Activated T-cell treated with anti-CD3 and anti-CD28 coated beads, Interleukin-2, amount 50 U/mL, for 24 hours (primary cell): ENCODE data around the gene CEBPB.
"Not testable (repeated sequence)": the region's sequence is repeated elsewhere in the genome, so short reads cannot be mapped to it uniquely, and the experiment has no call there.

Experiments used
- DNase-seq: peaks from one replicate; pipeline ENCODE4 v3.0.0-alpha.2; 2020
- H3K27ac Mint-ChIP-seq: 2 replicates; pipeline ENCODE4 v1.8.0; 2020; ENCODE audit warnings: mild to moderate bottlenecking, mixed read lengths
- H3K27me3 Mint-ChIP-seq: 2 replicates; pipeline ENCODE4 v1.8.0; 2020; ENCODE audit warnings: mixed read lengths
- H3K36me3 Mint-ChIP-seq: 2 replicates; pipeline ENCODE4 v1.8.0; 2020; ENCODE audit warnings: low read depth, mixed read lengths
- H3K4me1 Mint-ChIP-seq: 2 replicates; pipeline ENCODE4 v1.8.0; 2020; ENCODE audit warnings: low read depth, mixed read lengths
- H3K4me3 Mint-ChIP-seq: 2 replicates; pipeline ENCODE4 v1.8.0; 2020; ENCODE audit warnings: mild to moderate bottlenecking, moderate library complexity, mixed read lengths
- H3K9me3 Mint-ChIP-seq: 2 replicates; pipeline ENCODE4 v1.8.0; 2020; ENCODE audit warnings: mixed read lengths

The CEBPB gene

DNA sequence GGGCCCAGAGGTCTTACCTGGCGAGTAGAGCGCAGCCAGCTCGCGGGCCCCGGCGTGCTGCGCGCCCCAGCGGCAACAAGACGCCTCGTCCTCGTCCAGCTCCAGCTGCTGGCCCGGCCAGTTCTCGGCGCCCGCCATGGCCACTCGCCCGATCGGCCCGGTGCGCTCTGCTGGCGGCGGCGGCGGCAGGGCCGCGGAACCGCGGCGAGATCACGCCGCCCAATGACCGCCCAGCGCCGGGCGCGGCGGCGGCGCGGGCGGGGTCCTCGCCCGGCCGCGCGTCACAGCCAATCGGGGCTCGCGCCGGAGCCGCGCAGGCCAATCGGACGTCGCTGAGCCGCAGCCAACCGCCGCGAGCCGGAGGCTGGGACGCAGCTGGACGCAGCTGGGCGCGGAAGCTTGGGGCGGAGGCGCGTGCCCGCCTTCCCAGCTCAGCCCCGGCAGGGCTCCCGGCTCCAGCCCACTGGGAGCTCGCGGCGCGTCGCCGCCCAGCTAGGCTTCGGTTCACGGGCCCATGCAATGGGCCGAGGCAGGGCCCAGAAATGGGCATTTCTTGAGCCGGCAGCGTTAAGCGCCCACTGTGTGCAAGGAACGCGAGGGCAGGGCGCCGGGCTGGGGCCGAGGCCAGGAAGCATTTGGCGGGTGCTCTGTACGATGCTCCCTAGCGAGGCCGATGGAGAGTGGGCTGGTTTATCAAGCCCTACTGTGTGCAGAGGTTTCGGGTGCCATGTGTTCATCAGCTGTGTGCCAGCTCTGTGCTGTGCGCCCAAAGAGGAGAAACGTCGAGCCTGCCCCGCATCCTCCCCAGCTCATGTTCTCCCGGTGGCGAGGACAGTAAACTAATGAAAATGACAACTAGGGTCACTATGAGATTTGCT lies 36.9 kb upstream of the CEBPB start, which contains the start of gene PEDS1:
PEDS1 (minus strand) TSS at position 224 of the 878 bp plus-strand sequence; CDS start at position 138, 86 bp downstream.
- peak; percentile 89 for DNase-seq
- peaks cover 42% of the 10 kb centered on the region for H3K4me1 Mint-ChIP-seq
- H3K4me3 Mint-ChIP-seq: peak within 1 kb of the TSS; percentile 89
- H3K27me3 Mint-ChIP-seq: no peaks in the 10 kb centered on the region
- H3K36me3 Mint-ChIP-seq: peaks cover 37% of the 10 kb centered on the region
- no peaks in the 10 kb centered on the region for H3K9me3 Mint-ChIP-seq
- peak within 1 kb of the TSS; percentile 97 for H3K27ac Mint-ChIP-seq

DNA sequence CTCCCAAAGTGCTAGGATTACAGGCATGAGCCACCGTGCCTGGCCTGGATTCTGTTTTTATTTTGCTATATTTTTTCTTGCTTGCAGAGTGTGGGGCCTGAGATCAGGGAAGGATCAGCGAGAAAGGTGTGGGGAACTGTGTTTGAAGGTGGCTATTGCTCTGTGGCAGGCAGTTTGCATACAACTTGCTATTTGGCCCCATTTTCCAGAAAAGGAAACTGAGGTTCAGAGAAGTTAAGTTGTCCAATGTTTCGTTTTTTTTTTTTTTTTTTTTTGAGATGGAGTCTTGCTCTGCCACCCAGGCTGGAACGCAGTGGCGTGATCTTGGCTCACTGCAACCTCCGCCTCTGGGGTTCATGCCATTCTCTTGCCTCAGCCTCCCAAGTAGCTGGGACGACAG lies 29.1 kb upstream of the CEBPB start:
- not testable (repeated sequence) for H3K36me3 Mint-ChIP-seq, H3K4me3 Mint-ChIP-seq, H3K27ac Mint-ChIP-seq, H3K9me3 Mint-ChIP-seq, H3K27me3 Mint-ChIP-seq, DNase-seq
- H3K4me1 Mint-ChIP-seq: peaks cover 11% of the 10 kb centered on the region

DNA sequence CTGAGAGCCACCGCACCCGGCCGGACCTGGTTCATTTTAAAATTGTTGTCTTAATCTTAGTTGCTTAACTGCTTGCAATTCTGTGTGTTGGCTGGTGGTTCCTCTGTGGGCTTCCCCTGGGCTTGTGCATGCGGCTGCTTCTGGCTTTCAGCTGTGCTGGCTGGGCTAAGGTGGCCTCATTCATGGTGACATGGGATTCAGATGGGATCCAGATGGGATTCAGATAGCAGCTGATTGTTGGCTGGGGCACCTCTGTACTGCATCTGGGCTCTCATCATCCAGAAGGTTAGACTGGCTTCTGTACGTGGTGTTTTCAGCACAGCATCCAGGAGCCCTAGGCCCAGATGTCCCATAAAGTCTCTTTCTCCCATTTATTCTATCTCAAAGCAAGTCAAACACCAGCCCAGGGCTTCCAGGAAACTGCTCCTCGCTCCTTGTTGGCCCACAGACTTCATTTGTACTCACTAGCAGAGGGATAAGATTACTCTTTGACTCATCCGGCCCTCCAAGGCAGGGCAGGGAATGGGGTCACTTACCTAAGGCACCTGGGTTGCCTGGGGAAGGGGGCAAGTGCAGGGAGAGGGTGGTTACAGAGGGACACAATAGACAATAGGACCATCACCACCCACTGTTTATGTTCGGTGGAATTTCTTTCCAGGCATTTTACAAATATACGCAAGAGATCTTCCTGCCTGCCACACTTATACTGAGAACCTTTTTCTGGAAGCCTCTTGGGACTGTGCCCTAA lies 26.9 kb upstream of the CEBPB start:
- no peak overlapping the region for H3K4me3 Mint-ChIP-seq
- H3K4me1 Mint-ChIP-seq: peaks cover 11% of the 10 kb centered on the region
- DNase-seq: no peak
- H3K27me3 Mint-ChIP-seq: no peaks in the 10 kb centered on the region
- no peaks in the 10 kb centered on the region for H3K9me3 Mint-ChIP-seq
- H3K27ac Mint-ChIP-seq: no peak overlapping the region
- no peaks in the 10 kb centered on the region for H3K36me3 Mint-ChIP-seq

DNA sequence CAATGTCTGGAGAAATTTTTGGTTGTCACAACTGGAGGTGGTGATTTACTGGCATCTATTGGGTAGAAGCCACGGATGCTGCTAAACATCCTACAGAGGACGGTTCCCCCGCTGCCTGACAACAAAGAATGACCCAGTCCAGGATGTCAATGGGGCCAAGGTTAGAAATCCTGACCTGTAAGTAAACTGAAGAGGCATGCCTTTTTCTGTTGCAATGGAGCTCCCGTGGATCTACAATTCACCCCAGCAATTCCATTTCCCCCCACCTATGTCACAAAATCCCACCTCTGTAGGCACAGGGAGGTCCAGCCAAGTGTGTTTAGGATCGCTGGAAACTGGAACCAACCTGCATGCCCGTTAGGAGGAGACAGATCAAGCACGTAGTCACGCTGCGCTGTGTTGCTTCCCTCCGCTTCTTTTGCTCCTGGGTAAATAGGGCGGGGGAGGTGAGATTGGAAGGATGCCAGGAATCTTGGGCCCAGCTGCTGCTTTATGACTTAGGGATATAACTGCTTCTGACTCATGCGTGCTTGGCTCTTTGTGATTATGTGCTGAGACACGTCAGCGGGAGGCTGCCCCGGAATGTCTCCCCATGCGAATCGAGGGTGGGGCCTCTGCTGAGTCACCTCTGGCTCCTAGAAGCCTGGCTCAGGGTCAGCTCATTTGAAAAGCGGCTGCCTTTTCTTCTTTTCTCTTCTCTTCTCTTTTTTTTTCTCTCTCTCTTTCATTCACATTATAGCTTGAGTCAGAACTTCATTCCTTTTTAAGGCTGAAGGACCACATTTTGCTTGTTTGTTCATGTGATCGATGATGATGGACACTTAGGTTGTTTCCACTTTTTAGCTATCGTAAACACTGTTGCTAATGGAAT lies 24.7 kb upstream of the CEBPB start:
- H3K27me3 Mint-ChIP-seq: peaks cover 3% of the 10 kb centered on the region
- H3K9me3 Mint-ChIP-seq: no peaks in the 10 kb centered on the region
- no peaks in the 10 kb centered on the region for H3K36me3 Mint-ChIP-seq
- DNase-seq: peak; percentile 84
- peak overlapping the region; percentile 56 for H3K4me3 Mint-ChIP-seq
- peak overlapping the region; percentile 88 for H3K27ac Mint-ChIP-seq
- H3K4me1 Mint-ChIP-seq: peaks cover 11% of the 10 kb centered on the region

DNA sequence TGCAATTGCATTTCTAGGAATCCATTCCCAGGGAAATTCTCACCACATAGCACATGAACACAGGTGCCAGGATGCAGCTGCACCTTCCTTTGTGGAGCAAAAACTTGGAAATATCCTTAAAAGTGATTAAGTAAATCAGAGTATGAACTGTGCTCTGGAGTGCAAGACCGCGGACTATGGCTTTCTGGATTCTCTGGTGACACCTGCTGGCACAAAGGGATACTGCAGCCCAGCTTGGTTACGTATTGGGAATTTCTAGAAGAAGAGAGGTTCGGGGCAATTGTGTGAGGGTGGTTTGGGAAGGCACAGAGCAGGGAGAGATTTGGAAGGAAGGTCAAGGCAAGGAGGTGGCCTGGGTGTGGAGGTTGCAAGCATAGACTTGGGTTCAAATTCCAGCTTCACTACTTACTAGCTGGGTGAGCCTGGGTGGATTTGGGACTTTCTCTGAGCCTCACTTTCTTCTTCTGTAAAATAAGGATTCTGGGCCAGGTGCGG lies 21.3 kb upstream of the CEBPB start:
- Mint-ChIP-seq H3K27ac (no peak overlapping the region), H3K36me3 (no peaks in the 10 kb centered on the region), H3K4me1 (peaks cover 13% of the 10 kb centered on the region), H3K27me3 (peaks cover 17% of the 10 kb centered on the region), H3K4me3 (no peak overlapping the region), H3K9me3 (no peaks in the 10 kb centered on the region)
- DNase-seq: peak; percentile 91

DNA sequence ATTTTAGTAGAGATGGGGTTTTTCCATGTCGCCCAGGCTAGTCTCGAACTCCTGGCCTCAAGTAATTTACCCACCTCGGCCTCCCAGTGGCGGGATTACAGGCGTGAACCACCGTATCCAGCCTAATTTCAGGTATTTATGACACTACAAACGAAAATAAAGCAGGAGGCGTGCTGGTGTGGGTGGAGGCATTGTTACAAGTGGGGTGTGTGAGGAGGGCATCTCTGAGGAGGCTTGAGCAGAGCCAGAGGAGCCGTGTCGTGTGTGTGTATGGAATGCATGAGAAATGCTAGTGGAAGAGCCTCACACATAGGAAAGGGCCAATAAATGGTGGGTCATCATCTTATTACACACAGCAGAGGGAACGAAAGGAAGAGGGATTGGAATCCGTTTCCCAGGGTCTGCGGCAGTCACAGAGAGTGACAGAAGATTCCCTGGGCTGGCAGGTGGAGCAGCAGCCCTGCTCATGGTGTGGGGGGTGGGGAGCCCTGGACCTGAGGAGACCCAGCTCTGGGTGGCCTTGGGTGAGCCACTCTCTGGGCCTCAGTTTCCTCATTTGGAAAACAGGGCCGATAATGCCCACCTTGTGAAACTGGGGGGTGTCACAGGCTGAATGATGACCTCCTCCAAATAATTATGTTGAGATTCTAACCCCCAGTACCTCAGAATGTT lies 19.9 kb upstream of the CEBPB start:
- peaks cover 17% of the 10 kb centered on the region for H3K27me3 Mint-ChIP-seq
- no peak overlapping the region for H3K27ac Mint-ChIP-seq
- H3K4me1 Mint-ChIP-seq: peaks cover 11% of the 10 kb centered on the region

DNA sequence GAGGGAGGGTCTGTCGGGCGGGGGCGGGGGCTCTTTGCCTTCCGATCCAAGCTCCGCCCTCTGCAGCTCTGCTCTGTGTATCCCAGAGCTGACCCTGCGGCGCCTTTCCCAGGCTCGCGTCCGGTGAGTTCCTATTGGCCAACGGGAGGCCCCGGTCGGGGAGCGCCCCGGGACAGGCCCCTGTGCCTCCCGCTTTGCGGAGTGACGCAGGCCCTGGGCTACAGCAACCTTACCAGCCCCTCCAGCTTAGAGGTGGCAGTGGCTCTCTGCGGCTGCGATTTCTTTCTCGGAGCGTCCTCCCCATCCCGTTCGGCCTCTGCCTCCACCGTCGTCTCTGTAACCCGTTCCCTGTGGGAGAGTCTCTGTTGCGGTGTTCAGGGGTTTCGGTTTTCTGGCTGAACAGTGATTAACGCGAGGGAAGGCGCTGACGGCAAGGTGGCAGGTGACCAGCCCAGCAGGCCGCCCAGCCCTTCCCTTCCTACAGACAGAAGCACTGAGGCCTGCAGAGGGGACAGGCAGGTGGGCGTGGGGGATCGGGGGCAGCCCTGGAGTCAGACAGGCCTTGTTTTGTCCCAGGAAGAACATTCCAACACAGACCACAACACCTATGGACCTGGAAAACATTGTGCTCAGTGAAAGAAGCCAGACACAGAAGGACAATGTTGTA lies 18.1 kb upstream of the CEBPB start:
- H3K4me1 Mint-ChIP-seq: peaks cover 3% of the 10 kb centered on the region
- H3K27me3 Mint-ChIP-seq: peaks cover 17% of the 10 kb centered on the region
- H3K27ac Mint-ChIP-seq: no peak overlapping the region
- H3K9me3 Mint-ChIP-seq: no peaks in the 10 kb centered on the region
- no peak overlapping the region for H3K4me3 Mint-ChIP-seq
- H3K36me3 Mint-ChIP-seq: no peaks in the 10 kb centered on the region
- DNase-seq: no peak

More for the DNA sequence above, 19.9 kb upstream of the CEBPB start:
- no peak overlapping the region for H3K4me3 Mint-ChIP-seq
- DNase-seq: no peak
- H3K9me3 Mint-ChIP-seq: no peaks in the 10 kb centered on the region
- H3K36me3 Mint-ChIP-seq: no peaks in the 10 kb centered on the region

DNA sequence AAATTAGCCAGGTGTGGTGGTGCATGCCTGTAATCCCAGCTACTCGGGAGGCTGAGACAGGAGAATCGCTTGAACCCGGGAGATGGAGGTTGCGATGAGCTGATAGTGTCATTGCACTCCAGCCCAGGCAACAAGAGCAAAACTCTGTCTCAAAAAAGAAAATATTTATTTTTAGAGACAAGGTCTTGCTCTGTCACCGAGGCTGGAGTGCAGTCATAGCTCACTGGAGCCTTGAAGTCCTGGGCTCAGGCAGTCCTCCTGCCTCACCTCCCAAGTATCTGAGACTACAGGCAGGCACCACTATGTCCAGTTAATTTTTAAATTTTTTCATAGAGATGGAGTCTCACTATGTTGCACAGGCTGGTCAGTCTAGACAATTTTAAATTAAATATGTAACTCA lies 16.2 kb upstream of the CEBPB start:
- no peak for DNase-seq
- Mint-ChIP-seq H3K36me3 (no peaks in the 10 kb centered on the region), H3K4me1 (peaks cover 3% of the 10 kb centered on the region)

DNA sequence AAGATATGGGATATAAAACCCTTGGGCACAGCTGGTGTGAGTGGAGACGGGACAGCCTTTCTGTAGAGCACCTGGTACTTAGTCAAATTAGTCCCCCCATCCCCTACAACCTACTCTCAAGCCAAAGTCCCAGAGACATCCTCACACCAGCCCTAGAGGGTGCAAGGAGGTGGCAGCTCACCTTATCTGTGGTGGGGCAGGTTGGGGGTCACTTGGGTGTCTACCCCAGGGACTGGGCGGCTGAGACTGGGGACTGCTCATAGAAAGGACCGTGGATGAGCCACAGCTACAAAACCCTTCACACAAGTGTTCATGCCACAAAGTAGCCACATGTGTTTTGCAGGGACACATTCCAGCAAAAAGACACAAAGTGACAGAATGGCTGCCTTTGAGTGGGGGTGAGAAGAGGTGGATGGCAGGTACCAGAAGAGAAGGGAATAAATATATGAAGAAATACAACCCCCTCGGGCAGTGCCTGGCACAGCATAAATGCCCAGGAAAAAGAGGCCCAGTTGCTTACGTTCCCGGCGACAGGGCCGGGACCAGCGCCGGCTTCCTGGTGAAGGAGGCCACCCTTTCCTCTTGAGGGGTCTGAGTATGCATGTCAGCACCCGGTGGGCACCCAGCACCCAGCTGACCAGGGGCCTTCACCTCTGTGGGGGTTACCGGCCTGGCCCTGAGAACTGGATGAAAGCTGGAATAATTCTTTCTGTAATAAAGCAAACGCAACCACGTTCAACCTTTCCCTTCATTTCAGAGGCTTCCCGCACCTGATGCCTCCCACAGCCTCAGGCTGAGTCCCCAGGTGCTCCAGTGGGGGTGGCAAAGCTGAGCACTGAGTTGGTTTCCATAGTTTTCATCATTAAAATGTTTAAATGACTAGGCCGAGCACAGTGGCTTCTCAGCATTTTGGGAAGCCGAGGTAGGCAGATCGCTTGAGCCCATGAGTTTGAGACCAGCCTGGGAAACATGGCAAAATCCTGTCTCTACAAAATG lies 14.4 kb upstream of the CEBPB start:
- peaks cover 14% of the 10 kb centered on the region for H3K27me3 Mint-ChIP-seq
- peaks cover 3% of the 10 kb centered on the region for H3K4me1 Mint-ChIP-seq
- no peak overlapping the region for H3K27ac Mint-ChIP-seq
- H3K36me3 Mint-ChIP-seq: no peaks in the 10 kb centered on the region
- H3K9me3 Mint-ChIP-seq: no peaks in the 10 kb centered on the region
- DNase-seq: no peak
- H3K4me3 Mint-ChIP-seq: no peak overlapping the region

More for the DNA sequence above, 16.2 kb upstream of the CEBPB start:
- Mint-ChIP-seq H3K27me3 (peaks cover 17% of the 10 kb centered on the region), H3K9me3 (no peaks in the 10 kb centered on the region), H3K4me3 (no peak overlapping the region), H3K27ac (no peak overlapping the region)

DNA sequence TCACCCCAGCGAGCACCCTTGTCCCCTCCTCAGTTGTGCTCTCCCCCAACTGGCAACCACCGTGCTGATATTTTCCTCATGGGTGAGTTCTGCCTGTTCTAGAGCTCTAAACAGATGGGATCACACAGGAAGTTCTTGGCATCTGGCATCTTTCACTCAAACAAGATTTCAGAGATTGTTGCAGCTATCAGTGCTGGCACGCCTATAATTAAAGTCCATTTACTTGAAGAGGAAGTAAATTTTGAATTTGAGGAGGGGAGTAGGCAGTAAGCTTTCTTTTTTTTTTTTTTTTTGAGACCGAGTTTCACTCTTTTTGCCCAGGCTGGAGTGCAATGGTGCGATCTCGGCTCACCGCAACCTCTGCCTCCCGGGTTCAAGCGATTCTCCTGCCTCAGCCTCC lies 12.0 kb upstream of the CEBPB start:
- not testable (repeated sequence) for H3K4me1 Mint-ChIP-seq, H3K27me3 Mint-ChIP-seq, H3K9me3 Mint-ChIP-seq, H3K4me3 Mint-ChIP-seq, DNase-seq, H3K27ac Mint-ChIP-seq, H3K36me3 Mint-ChIP-seq

DNA sequence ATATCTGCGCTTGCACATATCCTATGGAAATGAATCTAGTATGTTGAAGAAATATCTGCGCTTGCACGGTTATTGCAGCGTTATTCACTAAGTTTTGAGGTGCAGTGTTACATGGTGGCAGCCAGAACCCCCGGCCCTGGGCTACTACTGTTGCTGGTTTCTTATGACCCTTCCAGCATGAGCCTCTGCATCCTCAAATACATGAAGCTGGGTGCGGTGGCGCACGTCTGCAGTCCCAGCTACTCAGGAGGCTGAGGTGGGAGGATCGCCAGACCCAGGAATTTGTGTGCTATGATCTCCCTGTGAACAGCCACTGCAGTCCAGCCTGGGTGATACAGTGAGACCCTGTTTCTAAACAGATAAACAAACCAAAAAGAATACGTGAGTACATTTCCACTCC lies 9.3 kb upstream of the CEBPB start:
- Mint-ChIP-seq H3K36me3 (no peaks in the 10 kb centered on the region), H3K27me3 (peaks cover 25% of the 10 kb centered on the region), H3K9me3 (no peaks in the 10 kb centered on the region), H3K4me3 (no peak overlapping the region), H3K4me1 (peaks cover under 1% of the 10 kb centered on the region), H3K27ac (no peak overlapping the region)
- DNase-seq: no peak

DNA sequence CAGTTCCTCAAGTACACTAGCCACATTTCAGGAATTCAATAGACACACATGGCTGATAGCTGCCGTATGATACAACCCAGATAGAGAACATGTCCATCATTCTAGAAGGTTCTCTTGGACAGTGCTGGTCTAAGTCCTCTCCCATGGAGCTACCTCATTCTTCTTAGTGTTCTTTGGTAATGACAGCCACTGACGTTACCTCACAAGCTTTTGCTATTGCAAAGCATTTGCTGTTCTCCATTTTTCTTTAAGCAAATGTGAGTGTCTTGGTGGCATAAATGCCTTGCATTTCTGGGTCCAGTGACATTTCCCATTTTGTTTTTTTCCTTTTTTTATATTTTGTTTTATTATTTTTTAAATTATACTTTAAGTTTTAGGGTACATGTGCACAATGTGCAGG lies 8.3 kb upstream of the CEBPB start:
- Mint-ChIP-seq H3K9me3 (no peaks in the 10 kb centered on the region), H3K4me3 (no peak overlapping the region), H3K27me3 (peaks cover 25% of the 10 kb centered on the region), H3K36me3 (no peaks in the 10 kb centered on the region), H3K4me1 (peaks cover 3% of the 10 kb centered on the region), H3K27ac (no peak overlapping the region)
- no peak for DNase-seq
